ENCODE measurements around the gene SAXO1. TPM values are rescaled to one million over a fixed set of nuclear protein-coding genes. Genes with fewer than 3 reads are reported as not detected.
"Not testable (repeated sequence)": the region's sequence is repeated elsewhere in the genome, so short reads cannot be mapped to it uniquely, and the experiment has no call there.

The SAXO1 gene
- total and polyA plus RNA-seq, 3 donors from 2014 or later = 25.8 to 103 (median 44.0) TPM

DNA sequence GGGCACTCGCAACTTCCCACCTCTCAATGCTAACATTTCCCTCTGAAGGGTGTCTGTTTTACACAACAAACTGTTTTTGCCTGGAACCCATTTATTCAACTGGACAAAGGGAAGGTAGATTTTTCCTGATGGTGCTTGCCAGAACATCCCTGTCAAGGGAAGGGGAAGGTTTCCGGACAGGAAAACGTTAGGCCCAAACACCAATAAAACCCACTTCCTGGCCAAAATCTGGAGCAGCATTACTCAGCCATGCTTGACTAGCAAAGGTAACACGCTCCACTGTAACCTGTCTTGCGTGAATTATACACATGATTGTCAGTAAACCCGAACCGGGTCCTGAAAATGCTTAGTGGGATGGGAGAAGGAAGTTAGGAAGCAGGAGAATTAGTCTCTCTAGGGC is 90.2 kb downstream of the SAXO1 start:
- no peak overlapping the region for H3K4me3 ChIP-seq
- no peaks in the 10 kb centered on the region for H3K9me3 ChIP-seq
- no peaks in the 10 kb centered on the region for H3K27me3 ChIP-seq
- TF ChIP-seq, protein P1, sequence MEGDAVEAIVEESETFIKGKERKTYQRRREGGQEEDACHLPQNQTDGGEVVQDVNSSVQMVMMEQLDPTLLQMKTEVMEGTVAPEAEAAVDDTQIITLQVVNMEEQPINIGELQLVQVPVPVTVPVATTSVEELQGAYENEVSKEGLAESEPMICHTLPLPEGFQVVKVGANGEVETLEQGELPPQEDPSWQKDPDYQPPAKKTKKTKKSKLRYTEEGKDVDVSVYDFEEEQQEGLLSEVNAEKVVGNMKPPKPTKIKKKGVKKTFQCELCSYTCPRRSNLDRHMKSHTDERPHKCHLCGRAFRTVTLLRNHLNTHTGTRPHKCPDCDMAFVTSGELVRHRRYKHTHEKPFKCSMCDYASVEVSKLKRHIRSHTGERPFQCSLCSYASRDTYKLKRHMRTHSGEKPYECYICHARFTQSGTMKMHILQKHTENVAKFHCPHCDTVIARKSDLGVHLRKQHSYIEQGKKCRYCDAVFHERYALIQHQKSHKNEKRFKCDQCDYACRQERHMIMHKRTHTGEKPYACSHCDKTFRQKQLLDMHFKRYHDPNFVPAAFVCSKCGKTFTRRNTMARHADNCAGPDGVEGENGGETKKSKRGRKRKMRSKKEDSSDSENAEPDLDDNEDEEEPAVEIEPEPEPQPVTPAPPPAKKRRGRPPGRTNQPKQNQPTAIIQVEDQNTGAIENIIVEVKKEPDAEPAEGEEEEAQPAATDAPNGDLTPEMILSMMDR (IDR thresholded peaks at IDR 0.05) = no peak
- no peak for TF ChIP-seq POLR2A (IDR thresholded peaks at IDR 0.05)
- H3K27ac ChIP-seq = no peak overlapping the region
- H3K4me1 ChIP-seq = no peaks in the 10 kb centered on the region
- intact Hi-C loops (cut with DNase I; ENCODE audit: low total_unique reads) = no loop called here
- no peak for DNase-seq
- 73 to 93% methylated on average over 7 of the region's 7 CpGs for WGBS, 2 donors
- no peaks in the 10 kb centered on the region for H3K36me3 ChIP-seq (ENCODE audit: low read depth, missing control alignments)

DNA sequence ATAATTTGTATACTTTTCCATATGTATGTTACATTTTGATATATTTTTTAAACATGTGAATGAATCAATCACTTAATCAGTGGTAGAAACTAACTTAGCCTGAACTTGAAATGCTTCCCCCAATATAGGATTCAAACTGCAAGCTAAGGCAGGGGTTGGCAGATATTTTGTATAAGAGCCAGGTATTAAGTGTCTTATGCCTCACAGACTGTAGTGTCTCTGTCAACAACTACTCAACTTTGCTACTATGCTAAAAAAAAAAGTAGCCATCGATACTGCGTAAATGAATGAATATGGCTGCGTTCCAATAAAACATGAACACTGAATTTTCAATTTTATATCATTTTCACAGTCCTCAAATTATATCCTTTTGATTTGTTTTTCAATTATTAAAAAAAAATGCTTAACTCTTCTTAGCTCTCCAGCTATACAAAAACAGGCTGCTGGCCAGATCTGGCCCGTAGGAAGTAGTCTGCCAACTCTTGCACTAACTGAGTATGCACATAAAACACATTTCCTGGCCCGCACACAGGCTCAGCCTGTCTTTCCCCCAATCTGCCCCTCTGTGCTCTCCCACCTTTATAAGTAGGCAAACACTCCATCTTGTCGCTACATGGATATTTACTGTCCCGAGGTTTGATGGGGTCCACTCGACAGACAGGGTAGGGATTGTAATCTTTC is 91.8 kb downstream of the SAXO1 start:
- intact Hi-C loops (cut with DNase I; ENCODE audit: low total_unique reads) = no loop called here
- no peak overlapping the region for H3K27ac ChIP-seq
- H3K27me3 ChIP-seq = no peaks in the 10 kb centered on the region
- no peaks in the 10 kb centered on the region for H3K9me3 ChIP-seq
- no peak for TF ChIP-seq POLR2A (IDR thresholded peaks at IDR 0.05)
- TF ChIP-seq, protein P1 (IDR thresholded peaks at IDR 0.05) = no peak
- H3K4me3 ChIP-seq = no peak overlapping the region
- no peaks in the 10 kb centered on the region for H3K4me1 ChIP-seq
- no peak for DNase-seq
- H3K36me3 ChIP-seq (ENCODE audit: low read depth, missing control alignments) = no peaks in the 10 kb centered on the region
- WGBS, 2 donors = 87 to 94% methylated on average over 8 of the region's 8 CpGs

DNA sequence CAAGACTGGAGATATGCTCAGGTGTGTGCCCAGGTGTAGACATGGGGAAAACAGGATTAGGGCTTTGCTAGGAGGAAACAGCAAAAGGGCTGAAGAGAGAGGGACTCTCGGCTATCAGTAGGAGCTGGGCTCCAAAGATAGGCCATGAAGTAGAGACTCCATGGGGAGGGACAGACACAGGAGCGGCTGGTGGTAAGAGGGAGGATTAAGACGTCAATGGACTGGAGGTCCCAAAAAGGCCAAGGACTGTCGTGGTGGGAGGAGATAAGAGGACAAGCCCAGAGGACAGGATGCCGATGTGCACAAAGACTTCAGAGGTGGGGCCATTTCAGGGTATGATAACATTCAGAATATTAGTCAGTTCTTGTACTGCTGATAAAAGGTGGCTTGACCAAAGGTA is 93.1 kb downstream of the SAXO1 start:
- Histone ChIP-seq H3K9me3 (no peaks in the 10 kb centered on the region), H3K27me3 (no peaks in the 10 kb centered on the region), H3K4me3 (no peak overlapping the region), H3K4me1 (no peaks in the 10 kb centered on the region), H3K36me3 (ENCODE audit: low read depth, missing control alignments) (no peaks in the 10 kb centered on the region), H3K27ac (no peak overlapping the region)
- intact Hi-C loops (cut with DNase I; ENCODE audit: low total_unique reads) = no loop called here
- WGBS, 2 donors = 61 to 75% methylated on average over 5 of the region's 5 CpGs
- TF ChIP-seq POLR2A (IDR thresholded peaks at IDR 0.05) = no peak
- TF ChIP-seq, protein P1 (IDR thresholded peaks at IDR 0.05) = no peak
- no peak for DNase-seq

DNA sequence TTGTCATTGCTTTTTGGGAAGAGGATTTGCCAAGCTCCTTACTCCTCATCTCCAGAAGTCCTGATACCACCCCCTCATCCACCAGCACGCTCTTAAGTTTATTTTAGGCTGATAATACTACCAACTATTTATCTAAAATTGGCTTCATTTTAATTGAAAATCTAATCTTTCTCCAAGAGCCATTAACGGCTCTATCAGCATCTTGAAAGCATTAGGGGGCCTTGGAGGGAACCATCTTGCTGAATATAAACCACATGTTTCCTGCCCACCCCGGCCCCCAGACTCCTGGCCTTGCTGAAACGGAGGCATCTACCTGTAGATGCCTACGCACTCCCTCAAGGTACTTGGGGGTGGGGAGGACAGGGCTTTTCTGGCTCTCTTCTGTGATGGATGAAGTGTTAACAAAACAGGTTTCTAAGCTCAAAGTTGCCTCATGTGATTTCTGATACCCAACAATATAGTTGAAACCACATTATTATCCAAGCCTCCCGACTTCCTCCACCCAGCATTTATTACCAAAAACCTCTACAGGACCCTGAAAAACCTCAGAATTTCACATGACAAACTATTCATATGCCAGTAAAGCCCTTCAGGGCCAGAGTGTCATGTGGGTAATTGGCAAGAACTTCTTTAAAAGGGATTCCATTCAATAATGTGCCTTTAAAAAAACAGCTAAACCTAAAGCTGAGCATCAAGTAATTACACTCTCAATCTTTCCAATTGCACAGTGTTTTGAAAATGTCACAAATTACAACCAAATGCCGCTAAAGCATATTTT is 96.7 kb downstream of the SAXO1 start:
- no peaks in the 10 kb centered on the region for H3K9me3 ChIP-seq
- H3K4me3 ChIP-seq = no peak overlapping the region
- no peaks in the 10 kb centered on the region for H3K27me3 ChIP-seq
- no peak overlapping the region for H3K27ac ChIP-seq
- no peaks in the 10 kb centered on the region for H3K36me3 ChIP-seq (ENCODE audit: low read depth, missing control alignments)
- 71 to 73% methylated on average over 7 of the region's 7 CpGs for WGBS, 2 donors
- DNase-seq = no peak
- intact Hi-C loops (cut with DNase I; ENCODE audit: low total_unique reads) = no loop called here
- no peaks in the 10 kb centered on the region for H3K4me1 ChIP-seq
- no peak for TF ChIP-seq POLR2A (IDR thresholded peaks at IDR 0.05)

DNA sequence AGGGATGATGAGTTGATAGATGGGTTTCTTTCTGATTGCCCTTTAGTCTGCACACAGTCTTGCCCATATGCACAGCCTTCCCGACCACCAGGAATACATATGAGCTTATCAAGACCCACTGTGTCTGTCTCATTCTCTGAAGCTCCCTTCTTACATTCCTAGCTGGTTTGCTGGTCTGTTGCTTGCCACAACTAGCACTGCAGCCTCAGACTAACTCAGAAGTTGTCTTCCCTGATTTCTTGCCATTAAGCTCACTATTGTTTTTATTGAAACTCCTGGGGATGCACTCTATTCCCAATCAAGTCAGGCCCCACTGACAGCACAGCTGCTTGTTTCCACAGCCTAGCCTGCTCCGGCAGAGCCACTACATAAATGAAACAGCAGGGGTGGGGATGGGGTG is 97.5 kb downstream of the SAXO1 start:
- DNase-seq = no peak
- no peaks in the 10 kb centered on the region for H3K4me1 ChIP-seq
- TF ChIP-seq, protein P1 (IDR thresholded peaks at IDR 0.05) = no peak
- TF ChIP-seq POLR2A (IDR thresholded peaks at IDR 0.05) = no peak
- no peaks in the 10 kb centered on the region for H3K9me3 ChIP-seq
- intact Hi-C loops (cut with DNase I; ENCODE audit: low total_unique reads) = no loop called here
- no peak overlapping the region for H3K4me3 ChIP-seq
- H3K36me3 ChIP-seq (ENCODE audit: low read depth, missing control alignments) = no peaks in the 10 kb centered on the region
- H3K27ac ChIP-seq = no peak overlapping the region
- H3K27me3 ChIP-seq = no peaks in the 10 kb centered on the region
- WGBS, 2 donors = 73 to 78% methylated on average over 2 of the region's 2 CpGs

DNA sequence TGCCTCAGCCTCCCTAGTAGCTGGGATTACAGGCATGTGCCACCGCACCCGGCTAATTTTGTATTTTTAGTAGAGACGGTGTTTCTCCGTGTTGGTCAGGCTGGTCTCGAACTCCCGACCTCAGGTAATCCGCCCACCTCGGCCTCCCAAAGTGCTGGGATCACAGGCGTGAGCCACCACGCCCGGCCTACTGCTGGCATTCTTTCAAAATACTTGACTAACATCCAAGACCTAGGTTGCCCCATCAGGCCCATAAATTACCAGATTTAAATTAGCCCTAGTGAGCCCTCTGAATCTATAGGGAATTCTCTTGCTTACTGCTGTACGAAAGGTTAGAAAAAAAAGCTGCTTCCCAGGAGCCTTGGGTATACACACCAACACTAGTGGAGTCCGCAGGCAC is 102.4 kb downstream of the SAXO1 start:
- H3K27me3 ChIP-seq; H3K4me3 ChIP-seq; H3K9me3 ChIP-seq; intact Hi-C loops (cut with DNase I; ENCODE audit: low total_unique reads); H3K36me3 ChIP-seq (ENCODE audit: low read depth, missing control alignments); DNase-seq; H3K4me1 ChIP-seq; H3K27ac ChIP-seq: not testable (repeated sequence)
- 88 to 89% methylated on average over 13 of the region's 13 CpGs for WGBS, 2 donors

All from testis (tissue), 3 donors.